ENCODE results near the gene SOX6.
"Not testable (repeated sequence)": the region's sequence is repeated elsewhere in the genome, so short reads cannot be mapped to it uniquely, and the experiment has no call there.

Gene SOX6

GRCh38 chr11:15943418-15944197, 412.7 kb downstream of the SOX6 start:
- no peak for DNase-seq

DNA sequence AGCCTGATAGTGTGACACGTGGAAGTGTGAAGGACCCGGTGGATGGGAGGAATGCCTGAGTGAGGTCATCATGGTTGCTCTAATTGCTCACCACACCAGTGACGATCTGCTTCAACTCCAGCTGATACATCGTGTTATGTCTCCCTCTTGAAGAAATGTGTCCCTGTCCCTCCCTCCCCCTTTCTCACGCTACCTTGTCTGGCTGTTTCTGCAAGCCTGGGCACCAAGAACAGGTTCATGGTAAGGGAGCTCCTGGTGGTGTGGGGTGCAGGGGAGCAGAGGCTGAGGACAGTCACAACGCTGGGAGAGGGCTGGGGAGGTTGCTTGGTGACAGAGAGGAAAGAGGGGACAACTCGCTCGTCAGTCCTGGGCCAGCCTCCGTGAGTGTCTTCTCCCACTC, 413.4 kb downstream of the SOX6 start:
- no peak for DNase-seq

GRCh38 chr11:15942126-15942525, 414.2 kb downstream of the SOX6 start:
- no peak for DNase-seq

DNA sequence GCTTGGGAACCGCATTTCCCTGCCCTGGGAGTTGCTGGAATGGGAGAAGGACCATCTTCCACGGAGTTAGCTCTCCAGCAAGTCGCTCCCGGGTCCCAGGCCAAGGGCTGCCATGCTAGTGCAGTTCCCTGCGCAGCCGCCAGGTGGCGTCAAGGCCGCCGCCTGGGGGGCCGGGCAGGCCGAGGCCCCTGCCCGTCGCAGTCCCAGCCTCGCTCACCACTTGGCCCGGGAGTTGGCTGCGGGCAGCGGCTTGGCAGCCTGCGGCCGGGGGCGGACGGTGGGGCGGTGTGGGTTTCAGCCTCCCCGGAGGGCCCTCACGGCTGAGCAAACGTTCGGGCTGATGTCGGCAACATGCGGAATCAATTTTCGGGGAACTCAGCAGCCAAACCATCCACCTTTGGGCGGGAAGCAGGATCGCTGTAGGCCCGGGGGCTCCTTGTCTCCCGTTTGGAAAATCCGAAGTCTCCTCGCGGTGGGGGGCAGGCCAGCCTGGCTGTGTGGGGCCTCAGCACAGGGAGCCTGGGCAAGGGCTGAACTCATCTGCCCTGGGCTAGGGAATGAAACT, 415.1 kb downstream of the SOX6 start:
- peak; percentile 12 for DNase-seq

GRCh38 chr11:15940462-15941205, 415.7 kb downstream of the SOX6 start:
- DNase-seq = no peak

GRCh38 chr11:15938983-15939382, 417.4 kb downstream of the SOX6 start:
- DNase-seq = no peak

GRCh38 chr11:15938121-15938611, 418.2 kb downstream of the SOX6 start:
- DNase-seq = no peak

DNA sequence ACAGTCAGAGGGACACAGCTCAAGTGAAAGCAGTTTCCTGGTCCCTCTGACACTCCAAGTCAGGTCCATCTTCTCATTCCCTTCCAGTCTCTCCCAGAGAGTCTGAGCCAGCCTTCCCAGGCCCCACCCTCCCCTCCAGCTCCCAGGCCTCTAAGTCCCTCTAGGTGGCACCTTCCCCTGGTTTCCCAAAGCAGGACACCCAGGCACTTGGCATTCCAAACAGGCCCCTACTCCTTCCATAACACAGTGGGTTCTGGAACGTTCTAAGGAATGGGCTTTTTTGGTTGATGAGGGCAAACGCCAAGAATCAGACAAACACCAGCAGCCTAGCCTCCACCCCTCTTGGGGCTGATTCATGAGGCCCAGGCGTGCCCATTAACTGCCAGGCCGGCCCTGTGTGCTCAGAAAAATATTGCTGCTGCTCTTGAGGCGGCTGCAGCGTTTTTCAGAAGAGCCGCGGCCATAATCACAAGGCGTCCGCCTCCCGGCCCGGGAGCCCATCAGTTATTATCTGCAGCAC, 418.7 kb downstream of the SOX6 start:
- DNase-seq = no peak

DNA sequence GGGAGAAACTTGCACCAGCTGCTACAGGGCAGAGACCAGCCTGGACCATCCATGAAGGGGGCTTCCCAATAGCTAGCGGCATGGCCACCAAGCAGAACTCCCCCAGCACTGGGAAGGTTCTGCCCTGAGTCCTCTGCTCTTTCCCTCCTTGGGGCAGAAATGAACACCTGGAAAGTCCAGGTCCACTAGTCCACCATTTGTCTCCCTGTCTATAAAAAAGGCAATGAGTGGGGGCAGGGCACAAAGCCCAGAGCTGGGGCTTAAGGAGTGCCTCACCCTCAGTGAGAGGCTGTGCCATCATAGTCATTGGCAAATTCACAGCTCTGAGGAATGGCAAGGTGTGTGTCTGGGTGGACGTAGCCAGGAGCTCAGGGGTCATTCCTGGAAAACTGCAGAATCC, 420.3 kb downstream of the SOX6 start:
- DNase-seq = no peak

DNA sequence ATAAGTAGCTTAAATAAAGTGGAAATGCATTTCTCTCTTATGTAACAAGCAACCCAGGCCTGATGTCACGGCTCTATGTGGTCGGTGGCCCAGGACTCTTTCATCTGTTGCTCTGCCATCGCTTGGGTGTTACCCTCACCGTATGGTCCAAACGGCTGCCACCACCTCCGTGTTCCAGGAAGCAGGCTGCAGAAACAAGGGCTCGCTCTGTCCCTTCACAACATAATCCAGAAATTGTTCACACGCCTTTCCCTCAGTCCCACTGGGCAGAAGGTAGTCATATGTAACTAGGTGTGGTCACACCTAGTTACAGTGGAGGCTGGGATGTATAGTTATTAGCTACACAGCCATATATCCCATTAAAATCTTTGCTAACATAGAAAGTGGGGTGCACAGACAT, 421.0 kb downstream of the SOX6 start:
- no peak for DNase-seq

GRCh38 chr11:15933886-15934625, 422.3 kb downstream of the SOX6 start:
- no peak for DNase-seq

GRCh38 chr11:15932417-15932816, 423.9 kb downstream of the SOX6 start:
- DNase-seq = no peak

- DNase-seq = no peak
Measured at GRCh38 chr11:15931497-15931896, 424.8 kb downstream of the SOX6 start.

GRCh38 chr11:15930442-15931025, 425.8 kb downstream of the SOX6 start:
- no peak for DNase-seq

GRCh38 chr11:15929371-15929901, 426.9 kb downstream of the SOX6 start:
- DNase-seq = no peak

DNA sequence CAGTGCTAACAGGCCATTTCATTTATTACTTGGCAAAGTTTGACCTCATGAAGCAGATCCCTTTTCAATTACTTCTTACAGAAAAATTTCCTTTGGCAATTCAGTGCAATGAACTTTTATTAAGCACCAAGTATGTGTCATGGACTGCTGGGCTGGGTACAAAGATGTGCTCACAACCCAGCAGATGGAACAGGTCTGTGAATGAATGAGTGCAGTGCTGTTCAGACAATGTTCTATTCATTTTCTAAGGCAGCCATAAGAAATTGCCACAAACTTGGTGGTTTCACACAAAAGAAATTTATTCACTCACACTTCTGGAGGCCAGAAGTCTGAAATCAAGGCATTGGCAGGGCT, 428.5 kb downstream of the SOX6 start:
- DNase-seq = no peak

GRCh38 chr11:15927196-15927863, 429.0 kb downstream of the SOX6 start:
- DNase-seq = no peak

GRCh38 chr11:15926071-15926470, 430.3 kb downstream of the SOX6 start:
- no peak for DNase-seq

GRCh38 chr11:15923183-15923582, 433.2 kb downstream of the SOX6 start:
- no peak for DNase-seq

DNA sequence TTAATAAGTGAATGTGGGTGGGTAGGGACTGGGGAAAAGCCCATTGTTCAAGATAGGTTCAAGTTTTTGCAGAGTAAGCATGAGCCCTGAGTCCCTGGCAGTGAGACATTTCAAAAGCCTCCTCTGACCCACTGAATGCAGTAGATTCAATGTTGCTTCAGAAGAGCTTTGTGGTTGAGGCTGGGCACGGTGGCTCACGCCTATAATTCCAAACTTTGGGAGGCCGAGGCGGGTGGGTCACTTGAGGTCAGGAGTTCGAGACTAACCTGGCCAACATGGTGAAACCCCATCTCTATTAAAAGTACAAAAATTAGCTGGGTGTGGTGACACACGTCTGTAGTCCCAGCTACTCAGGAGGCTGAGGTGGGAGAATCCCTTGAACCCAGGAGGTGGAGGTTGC, 433.6 kb downstream of the SOX6 start:
- not testable (repeated sequence) for DNase-seq

- no peak for DNase-seq
Measured at GRCh38 chr11:15920856-15921629, 435.3 kb downstream of the SOX6 start.
